PFSK-1 (cell line): ENCODE data around the gene NCF4.

ENCODE experiments used
- POLR2AphosphoS5 ChIP-seq: IDR thresholded peaks from 2 replicates; pipeline ENCODE4 v1.6.1; 2012; ENCODE audit warnings: low read depth, mild to moderate bottlenecking, control low read depth, low read length, moderate library complexity
- REST ChIP-seq, 2 experiments: IDR thresholded peaks; 2 replicates each; pipeline versions ENCODE4 v1.6.1 to v1.8.0; 2011 to 2012; ENCODE audit warnings: low read depth in 2 of 2, low read length in 2 of 2, control low read depth in 1 of 2, inconsistent platforms in 1 of 2, mild to moderate bottlenecking in 1 of 2, moderate library complexity in 1 of 2; ENCODE audit not compliant: insufficient read depth in 1 of 2
- SIN3A ChIP-seq: IDR thresholded peaks from 2 replicates; pipeline ENCODE4 v1.6.1; 2012; ENCODE audit warnings: mild to moderate bottlenecking, low read length, moderate library complexity, borderline replicate concordance; ENCODE audit not compliant: insufficient read depth

- TF ChIP-seq POLR2AphosphoS5 (no peak), REST (IDR thresholded peaks at IDR 0.05; ENCODE audit: insufficient read depth in 1 of 2, low read depth in 2 of 2, low read length in 2 of 2) (no peak), SIN3A (no peak)
These were observed 24.9 kb upstream of the NCF4 start for GRCh38 chr22:36835903-36836302.
